Activated CD4-positive, alpha-beta T cell treated with anti-CD3 and anti-CD28 coated beads, Interleukin-10, Interleukin-2, amounts not matched to agents 100 ng/mL and 50 ng/mL, durations not matched to agents 16 hours and 8 hours (primary cell): ENCODE results near the gene POM121C.
A peak's percentile ranks its signal among the peaks of the same experiment; 100 is the strongest.
"Not testable (repeated sequence)": the region's sequence is repeated elsewhere in the genome, so short reads cannot be mapped to it uniquely, and the experiment has no call there.

Experiments
- DNase-seq: peaks from one replicate; pipeline ENCODE4 v3.0.0-alpha.2; 2020

Gene POM121C

GRCh38 chr7:75485979-75486643 is at the start of gene POM121C:
TSS of gene POM121C (minus strand) at chr7:75486299. CDS start at chr7:75441496, 44,803 bp downstream.
- peak; percentile 94 for DNase-seq

DNA sequence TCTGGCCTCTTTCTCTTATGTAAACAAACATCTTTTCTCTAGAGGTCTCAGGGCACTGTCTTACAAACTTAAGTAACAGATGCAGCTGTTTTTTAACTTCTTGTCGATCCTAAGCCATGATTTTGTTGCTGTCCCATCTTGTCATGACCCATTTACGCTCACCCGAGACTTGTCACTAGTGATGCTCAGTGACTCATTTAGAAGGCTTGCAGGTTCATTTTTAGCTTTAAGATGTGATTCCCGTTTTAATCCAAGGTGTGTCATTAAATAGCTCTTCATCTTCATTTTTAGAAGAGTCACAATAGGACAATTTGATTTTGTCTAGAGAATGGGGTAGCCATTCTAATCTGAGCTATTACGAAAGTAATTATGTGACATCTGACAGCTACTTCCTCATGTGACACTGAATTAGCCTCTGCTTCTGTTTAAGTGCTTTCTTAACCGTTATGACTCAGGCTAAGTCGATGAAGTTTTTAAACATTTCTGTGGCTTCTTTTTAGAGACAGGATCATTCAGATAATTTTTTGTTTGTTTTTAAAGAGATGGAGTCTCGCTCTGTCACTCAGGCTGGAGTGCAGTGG is 48.7 kb upstream of the POM121C start:
- DNase-seq: peak; percentile 62

DNA sequence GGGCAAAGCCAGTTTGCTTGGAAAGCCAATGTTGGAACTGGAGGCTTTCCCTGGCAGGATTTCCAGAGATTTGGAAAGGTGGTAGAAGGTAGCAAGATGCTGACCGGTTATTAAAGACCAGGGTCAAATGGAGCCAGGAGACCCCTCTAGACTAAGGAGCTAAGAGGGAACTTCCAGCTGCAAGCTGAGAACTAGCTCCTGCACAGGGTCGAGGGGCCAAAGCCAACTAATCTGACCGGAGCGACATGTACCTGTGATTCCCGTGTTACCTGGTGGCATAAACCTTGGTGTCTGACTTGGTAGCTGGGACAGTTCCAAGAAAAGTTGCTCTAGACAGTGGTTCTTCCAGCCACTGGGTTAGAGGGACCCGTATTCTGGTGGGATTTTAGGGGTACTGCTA is 47.8 kb upstream of the POM121C start:
- DNase-seq: no peak

DNA sequence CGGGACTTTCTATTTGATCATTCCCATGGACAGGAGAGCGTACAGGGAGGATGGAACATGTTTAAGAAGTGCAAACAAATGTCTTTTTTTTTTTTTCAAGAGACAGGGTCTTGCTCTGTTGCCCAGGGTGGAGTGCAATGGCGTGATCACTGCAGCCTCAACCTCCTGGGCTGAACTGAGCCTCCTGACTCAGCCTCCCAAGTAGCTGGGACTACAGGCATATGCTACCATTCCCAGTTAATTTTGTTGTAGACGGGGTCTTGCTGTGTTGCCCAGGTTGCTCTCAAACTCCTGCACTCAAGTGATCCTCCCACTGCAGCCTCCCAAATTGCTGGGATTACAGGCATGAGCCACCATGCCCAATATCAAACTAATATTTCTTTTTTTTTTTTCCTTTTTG is 46.5 kb upstream of the POM121C start:
- no peak for DNase-seq

DNA sequence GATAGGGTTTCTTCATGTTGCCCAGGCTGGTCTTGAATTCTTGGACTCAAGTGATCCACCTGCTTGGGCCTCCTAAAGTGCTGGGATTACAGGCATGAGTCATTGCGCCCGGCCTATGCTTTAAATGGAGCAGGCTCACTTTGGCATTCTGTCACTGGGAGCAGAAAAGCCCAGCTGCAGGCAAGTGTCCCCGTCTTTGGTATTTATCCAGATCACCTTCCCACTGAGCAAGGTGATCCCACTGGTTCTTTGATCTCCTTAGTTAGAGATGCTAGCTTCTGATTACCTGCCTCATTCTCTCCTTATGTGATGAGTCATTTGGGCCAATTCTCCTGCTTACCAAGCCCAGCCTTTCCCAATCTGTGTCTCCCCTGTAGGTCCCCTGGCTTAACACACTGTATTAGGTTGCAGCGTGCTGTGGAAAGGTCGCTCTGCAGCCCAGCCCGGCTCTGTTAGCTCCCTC is 45.3 kb upstream of the POM121C start:
- no peak for DNase-seq

DNA sequence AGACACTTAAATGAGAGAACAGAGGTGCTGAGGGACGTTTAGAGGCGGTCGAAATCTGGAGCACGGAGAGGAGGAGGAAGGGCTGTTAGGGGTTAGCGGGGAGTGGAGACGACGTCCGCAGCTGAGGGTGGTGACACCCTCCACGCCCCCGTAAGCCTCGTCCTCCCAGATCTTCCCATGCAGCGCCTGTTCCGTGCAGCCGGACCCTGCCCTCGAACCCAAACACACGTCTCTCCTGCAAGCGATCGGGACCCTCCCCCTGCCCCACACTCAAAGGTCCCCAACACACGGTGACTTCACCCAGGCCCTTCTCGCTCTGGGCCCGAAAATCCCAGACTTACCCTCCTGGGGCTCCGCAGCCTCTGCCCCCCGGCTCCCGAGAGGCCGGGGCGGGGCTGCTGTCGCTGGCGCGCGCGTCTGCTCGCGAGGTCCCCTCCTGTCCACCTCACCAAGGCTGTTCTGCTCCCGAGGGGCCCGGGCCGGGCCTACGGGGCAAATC is 41.2 kb upstream of the POM121C start:
- DNase-seq: peak; percentile 24

GRCh38 chr7:75521727-75522126 is 35.6 kb upstream of the POM121C start:
- not testable (repeated sequence) for DNase-seq

GRCh38 chr7:75518842-75519241 is 32.7 kb upstream of the POM121C start:
- not testable (repeated sequence) for DNase-seq

- not testable (repeated sequence) for DNase-seq
Observed at GRCh38 chr7:75509033-75509432, 22.9 kb upstream of the POM121C start.

DNA sequence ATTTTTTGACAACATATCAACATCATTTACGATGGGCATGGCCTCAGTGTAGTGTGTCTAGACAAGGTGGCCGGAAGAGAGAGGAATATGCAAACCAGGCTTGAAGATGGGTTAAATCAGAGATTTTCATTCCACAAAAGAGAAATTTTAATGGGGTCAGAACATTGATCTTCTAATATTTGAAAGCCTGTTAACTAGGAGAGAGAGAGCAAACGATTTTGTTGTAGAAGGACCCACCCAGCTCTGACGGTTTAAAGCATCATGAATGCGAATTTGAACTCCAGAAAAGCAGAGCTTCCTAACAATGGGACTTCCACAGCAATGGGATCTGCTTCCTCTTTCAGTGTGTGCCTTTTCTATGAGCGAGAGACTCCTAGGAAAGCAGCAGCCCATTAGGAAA is 5.9 kb upstream of the POM121C start, which contains the start of gene SPDYE5:
Gene SPDYE5, plus strand, starts transcription at position 301 of the 400 bp plus-strand sequence. CDS start 1,728 bp downstream, outside the sequence.
- DNase-seq: not testable (repeated sequence)

DNA sequence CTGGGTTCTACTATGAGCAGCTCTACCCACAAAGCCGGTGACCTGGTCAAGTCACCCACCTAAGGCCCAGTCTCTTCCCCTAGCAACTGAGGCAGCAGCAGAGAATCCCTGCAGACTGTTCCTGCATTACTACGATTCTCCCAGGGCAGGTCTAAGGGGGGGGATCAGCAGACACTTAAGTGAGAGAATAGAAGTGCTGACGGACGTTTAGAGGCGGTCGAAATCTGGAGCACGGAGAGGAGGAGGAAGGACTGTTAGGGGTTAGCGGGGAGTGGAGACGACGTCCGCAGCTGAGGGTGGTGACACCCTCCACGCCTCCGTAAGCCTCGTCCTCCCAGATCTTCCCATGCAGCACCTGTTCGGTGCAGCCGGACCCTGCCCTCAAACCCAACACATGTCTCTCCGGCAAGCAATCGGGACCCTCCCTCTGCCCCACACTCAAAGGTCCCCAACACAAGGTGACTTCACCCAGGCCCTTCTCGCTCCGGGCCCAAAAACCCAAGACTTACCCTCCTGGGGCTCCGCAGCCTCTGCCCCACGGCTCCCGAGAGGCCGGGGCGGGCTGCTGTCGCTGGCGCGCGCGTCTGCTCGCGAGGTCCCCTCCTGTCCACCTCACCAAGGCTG is 632 bp downstream of the POM121C start:
- DNase-seq: peak; percentile 27

- DNase-seq: not testable (repeated sequence)
Observed at GRCh38 chr7:75480313-75480712, 5.8 kb downstream of the POM121C start.

DNA sequence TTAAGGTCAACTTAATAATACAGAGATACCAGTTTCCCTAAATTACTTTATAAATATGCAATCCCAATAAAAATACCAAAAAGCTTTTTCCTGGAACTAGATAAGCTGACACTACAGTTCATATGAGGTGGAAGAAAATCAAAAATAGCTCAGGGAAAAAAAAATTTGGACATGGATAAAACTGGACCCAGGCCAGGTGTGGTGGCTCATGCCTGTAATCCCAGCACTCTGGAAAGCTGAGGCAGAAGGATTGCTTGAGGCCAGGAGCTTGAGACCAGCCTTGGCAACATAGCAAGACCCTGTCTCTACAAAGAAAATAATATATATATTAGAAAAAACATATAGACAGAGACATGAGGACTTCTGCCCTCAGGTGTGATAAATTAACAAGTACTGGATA is 8.6 kb downstream of the POM121C start:
- not testable (repeated sequence) for DNase-seq

GRCh38 chr7:75470166-75470565 is 15.9 kb downstream of the POM121C start:
- not testable (repeated sequence) for DNase-seq

DNA sequence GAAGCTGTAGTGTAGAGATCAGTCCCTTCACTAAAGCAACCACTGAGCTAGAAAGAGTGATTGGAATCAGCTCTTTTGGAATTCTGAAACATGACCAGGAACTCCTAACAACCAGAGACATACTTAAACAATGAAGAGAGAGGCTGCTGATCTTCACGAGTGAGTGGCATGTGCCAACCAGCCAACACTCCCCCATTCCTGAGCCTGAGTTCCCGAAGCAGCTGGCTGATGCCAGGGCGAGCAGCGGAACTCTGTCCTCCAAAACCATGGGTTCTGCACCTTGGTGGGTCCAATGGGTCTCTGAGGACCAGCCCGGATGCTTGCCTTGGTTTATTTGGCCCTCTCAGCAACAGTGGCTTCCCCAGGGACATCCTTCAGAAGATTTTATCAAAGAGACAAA is 25.6 kb downstream of the POM121C start:
- DNase-seq: not testable (repeated sequence)

GRCh38 chr7:75458034-75458433 is 28.1 kb downstream of the POM121C start:
- not testable (repeated sequence) for DNase-seq

- not testable (repeated sequence) for DNase-seq
Observed at GRCh38 chr7:75456403-75456802, 29.7 kb downstream of the POM121C start.

- not testable (repeated sequence) for DNase-seq
Observed at GRCh38 chr7:75452494-75452955, 33.6 kb downstream of the POM121C start.

DNA sequence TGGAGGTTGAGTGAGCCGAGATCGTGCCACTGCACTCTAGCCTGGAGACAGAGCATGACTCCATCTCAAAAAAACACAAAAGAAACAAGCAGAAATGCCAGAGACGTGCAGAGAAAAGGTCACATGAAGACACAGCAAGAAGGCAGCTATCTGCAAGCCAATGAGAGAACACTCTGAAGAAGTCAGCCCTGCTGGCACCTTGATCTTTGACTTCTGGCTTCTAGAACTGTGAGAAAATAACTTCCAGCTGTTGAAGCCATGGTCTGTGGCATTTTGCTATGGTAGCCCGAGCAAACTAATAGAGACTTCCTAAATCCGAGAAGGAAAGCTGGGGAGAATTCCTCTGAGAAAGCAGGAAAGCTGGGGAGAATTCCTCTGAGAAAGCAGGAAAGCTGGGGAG is 36.2 kb downstream of the POM121C start:
- not testable (repeated sequence) for DNase-seq

- peak; percentile 32 for DNase-seq
Observed at GRCh38 chr7:75442465-75443111, 43.5 kb downstream of the POM121C start.

DNA sequence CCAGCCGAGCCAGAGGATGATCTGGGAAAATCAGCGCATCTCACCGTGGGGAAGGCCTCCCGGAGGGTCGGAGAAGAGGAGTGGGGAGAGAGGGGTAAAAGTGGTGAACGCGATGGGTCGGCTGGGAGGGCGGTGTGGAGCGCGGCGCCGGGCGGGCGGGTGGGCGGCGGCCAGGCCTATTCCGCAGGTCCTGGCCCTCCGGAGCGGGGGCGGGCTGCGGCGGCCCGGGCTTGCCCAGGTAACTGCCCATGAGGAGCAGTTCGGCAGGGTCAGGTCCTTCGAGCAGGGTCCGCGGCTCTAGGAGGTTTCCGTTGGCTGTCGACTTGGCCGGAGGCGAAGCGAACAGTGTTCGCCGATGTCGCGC is 44.0 kb downstream of the POM121C start:
- not testable (repeated sequence) for DNase-seq

- not testable (repeated sequence) for DNase-seq
Observed at GRCh38 chr7:75439000-75439399, 47.1 kb downstream of the POM121C start.

GRCh38 chr7:75423481-75423880 is 62.6 kb downstream of the POM121C start:
- DNase-seq: not testable (repeated sequence)
